Coronary artery (tissue), 2 donors: Measurements from ENCODE around the gene SGK1.

Experiments
- DNase-seq: peaks from one replicate; pipeline ENCODE4 v3.0.0-alpha.2; 2017; ENCODE audit warnings: low spot score
- H3K27ac ChIP-seq, 2 donors: fragments of 200-600 bp; sonication (generic); one replicate each; pipeline ENCODE4 v1.5.1; 2016 to 2019
- H3K4me3 ChIP-seq: fragments of 200-600 bp; sonication (generic); 2 replicates; pipeline ENCODE4 v1.5.1; 2016; ENCODE audit warnings: mild to moderate bottlenecking, moderate library complexity
- CTCF ChIP-seq: fragments of 200-600 bp; sonication (generic); IDR thresholded peaks from one replicate; pipeline ENCODE4 v1.5.1; 2019; ENCODE audit warnings: antibody characterized with exemption

SGK1 gene

GRCh38 chr6:134152767-134153485 lies 165.0 kb downstream of the SGK1 start:
- no peak overlapping the region for H3K27ac ChIP-seq
- no peak for DNase-seq
- TF ChIP-seq CTCF: no peak
- H3K4me3 ChIP-seq: no peak overlapping the region

GRCh38 chr6:134148566-134148965 lies 169.3 kb downstream of the SGK1 start:
- DNase-seq: no peak
- no peak for TF ChIP-seq CTCF
- no peak overlapping the region for H3K4me3 ChIP-seq
- H3K27ac ChIP-seq: no peak overlapping the region

- no peak overlapping the region for H3K27ac ChIP-seq
Measured at GRCh38 chr6:134147034-134147533, 170.8 kb downstream of the SGK1 start.

GRCh38 chr6:134146268-134147033 lies 171.5 kb downstream of the SGK1 start:
- TF ChIP-seq CTCF: no peak
- H3K4me3 ChIP-seq: no peak overlapping the region
- H3K27ac ChIP-seq: peak overlapping the region; percentile 6 to 30
- DNase-seq: no peak

More at GRCh38 chr6:134147034-134147533, 170.8 kb downstream of the SGK1 start:
- no peak for DNase-seq
- H3K4me3 ChIP-seq: no peak overlapping the region
- TF ChIP-seq CTCF: no peak

- no peak for TF ChIP-seq CTCF
- H3K27ac ChIP-seq: peak overlapping the region in 1 of 2 donors; percentile 30
- DNase-seq: no peak
- no peak overlapping the region for H3K4me3 ChIP-seq
Measured at GRCh38 chr6:134145786-134146185, 172.1 kb downstream of the SGK1 start.

- TF ChIP-seq CTCF: no peak
- Histone ChIP-seq H3K4me3 (no peak overlapping the region), H3K27ac (peak overlapping the region; percentile 46 to 53)
- DNase-seq: no peak
Measured at GRCh38 chr6:134138226-134138975, 179.5 kb downstream of the SGK1 start.
